Tracheal epithelial cell (primary cell): ENCODE data around the gene MEF2D. TPM values are rescaled to one million over a fixed set of nuclear protein-coding genes. Genes with fewer than 3 reads are reported as not detected.

Experiments
- total RNA-seq: library from RNA; depleted of rRNA; stranded (reverse); fragments of >200 nt; gene quantifications from 2 replicates; pipeline ENCODE4 v1.2.1, GENCODE V29; 2014

The MEF2D gene
- 3.0 and 3.6 TPM in 2 replicates for total RNA-seq

DNA sequence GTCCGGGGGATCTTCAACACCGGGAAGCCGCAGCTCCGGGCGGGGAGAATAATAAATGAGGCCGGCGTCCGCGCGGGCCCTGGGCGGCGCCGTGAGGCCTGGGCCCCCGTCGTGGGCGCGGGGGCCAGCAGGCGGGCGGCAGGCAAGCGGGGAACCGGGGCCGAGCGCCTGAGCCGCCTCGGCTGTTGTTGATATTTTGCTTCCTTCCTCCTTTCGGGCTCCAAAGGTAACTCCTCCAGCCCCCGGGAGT lies at the start of gene MEF2D:
MEF2D (minus strand) TSS at position 233 of the 250 bp plus-strand sequence. CDS start 17,483 bp downstream, outside the sequence.

Other genes with a start within 250 kb of the MEF2D start
- gene SMG5, start 217.9 kb downstream of the MEF2D start, total RNA-seq: 53.5 and 67.0 TPM in 2 replicates
- gene TMEM79, start 216.4 kb downstream of the MEF2D start, total RNA-seq: 6.3 and 6.8 TPM in 2 replicates
- 28.9 and 37.7 TPM in 2 replicates for gene GLMP, start 205.1 kb downstream of the MEF2D start, total RNA-seq
- gene VHLL, start 201.5 kb downstream of the MEF2D start, total RNA-seq: 0.72 TPM in 1 of 2 replicates, not detected in the other
- 414 and 708 TPM in 2 replicates for gene CCT3, start 162.5 kb downstream of the MEF2D start, total RNA-seq
- not detected in 2 replicates for gene TSACC, start 162.2 kb downstream of the MEF2D start, total RNA-seq
- not detected in 2 replicates for gene RHBG, start 131.6 kb downstream of the MEF2D start, total RNA-seq
- 0.85 and 2.9 TPM in 2 replicates for gene IQGAP3, start 71.8 kb upstream of the MEF2D start, total RNA-seq
- gene TTC24, start 78.9 kb upstream of the MEF2D start, total RNA-seq: not detected in 2 replicates
- 141 and 151 TPM in 2 replicates for gene NAXE, start 91.0 kb upstream of the MEF2D start, total RNA-seq
- gene GPATCH4, start 100.7 kb upstream of the MEF2D start, total RNA-seq: 14.5 and 14.7 TPM in 2 replicates
- gene HAPLN2, start 118.6 kb upstream of the MEF2D start, total RNA-seq: not detected in 2 replicates
- not detected in 2 replicates for gene BCAN, start 141.3 kb upstream of the MEF2D start, total RNA-seq
- 0.24 TPM in 1 of 2 replicates, not detected in the other for gene NES, start 176.6 kb upstream of the MEF2D start, total RNA-seq
- gene CRABP2, start 204.8 kb upstream of the MEF2D start, total RNA-seq: 30.1 and 132 TPM in 2 replicates
- gene METTL25B, start 227.7 kb upstream of the MEF2D start, total RNA-seq: 10.4 and 19.4 TPM in 2 replicates
- gene ISG20L2, start 228.0 kb upstream of the MEF2D start, total RNA-seq: 8.5 and 9.9 TPM in 2 replicates
- 40.0 and 52.4 TPM in 2 replicates for gene MRPL24, start 240.3 kb upstream of the MEF2D start, total RNA-seq